ENCODE measurements around the gene CKS2.

Gene CKS2

GRCh38 chr9:89311346-89312221, 589 bp downstream of the CKS2 start:
- ChIA-PET POLR2A (ENCODE audit: low non-redundant PET) (no interaction called here), CTCF (no interaction called here)
- TF ChIP-seq CTCF (conservative IDR thresholded peaks at IDR 0.05; ENCODE audit: low read depth) = no peak
- H3K27ac ChIP-seq = peak overlapping the region; percentile 93
- DNase-seq (ENCODE audit: low spot score) = peak; percentile 13

GRCh38 chr9:89312222-89312571, 1.2 kb downstream of the CKS2 start:
- H3K27ac ChIP-seq = no peak overlapping the region
- ChIA-PET POLR2A (ENCODE audit: low non-redundant PET) (no interaction called here), CTCF (no interaction called here)
- DNase-seq (ENCODE audit: low spot score) = no peak
- TF ChIP-seq CTCF (conservative IDR thresholded peaks at IDR 0.05; ENCODE audit: low read depth) = no peak

- no peak overlapping the region for H3K27ac ChIP-seq
- no peak for DNase-seq (ENCODE audit: low spot score)
Measured at GRCh38 chr9:89313842-89314241, 2.8 kb downstream of the CKS2 start.

GRCh38 chr9:89314955-89315354, 4.0 kb downstream of the CKS2 start:
- ChIA-PET POLR2A (ENCODE audit: low non-redundant PET) (no interaction called here), CTCF (interaction anchor here (0.5 to 1.4 kb wide), 4 partner anchors 36 to 1458 kb away, joined by 3 to 4 read pairs (median 3); no protein-coding TSS in a partner anchor)
- no peak overlapping the region for H3K27ac ChIP-seq
- no peak for TF ChIP-seq CTCF (conservative IDR thresholded peaks at IDR 0.05; ENCODE audit: low read depth)
- no peak for DNase-seq (ENCODE audit: low spot score)

More at GRCh38 chr9:89313842-89314241, 2.8 kb downstream of the CKS2 start:
- POLR2A ChIA-PET (ENCODE audit: low non-redundant PET) = interaction anchor here (0.7 kb wide), 1 partner anchor 1334 kb away, joined by 4 read pairs; no protein-coding TSS in a partner anchor
- TF ChIP-seq CTCF (conservative IDR thresholded peaks at IDR 0.05; ENCODE audit: low read depth) = no peak
- CTCF ChIA-PET = interaction anchor here (1.4 kb wide), 1 partner anchor 235 kb away, joined by 3 read pairs; no protein-coding TSS in a partner anchor

- POLR2A ChIA-PET (ENCODE audit: low non-redundant PET) = no interaction called here
- no peak for TF ChIP-seq CTCF (conservative IDR thresholded peaks at IDR 0.05; ENCODE audit: low read depth)
- no peak overlapping the region for H3K27ac ChIP-seq
- no peak for DNase-seq (ENCODE audit: low spot score)
- CTCF ChIA-PET = interaction anchor here (0.6 to 0.7 kb wide), 2 partner anchors 25 to 111 kb away, joined by 3 read pairs; no protein-coding TSS in a partner anchor
Measured at GRCh38 chr9:89315482-89315881, 4.5 kb downstream of the CKS2 start.

- TF ChIP-seq CTCF (conservative IDR thresholded peaks at IDR 0.05; ENCODE audit: low read depth) = no peak
- no peak for DNase-seq (ENCODE audit: low spot score)
- POLR2A ChIA-PET (ENCODE audit: low non-redundant PET) = no interaction called here
- H3K27ac ChIP-seq = no peak overlapping the region
- CTCF ChIA-PET = interaction anchor here (1.4 kb wide), 1 partner anchor 232 kb away, joined by 9 read pairs; no protein-coding TSS in a partner anchor
Measured at GRCh38 chr9:89317282-89317681, 6.3 kb downstream of the CKS2 start.

Measured in RWPE1 (cell line).